ENCODE measurements around the gene MAPKBP1. TPM values are rescaled to one million over a fixed set of nuclear protein-coding genes. Genes with fewer than 3 reads are reported as not detected.
A peak's percentile ranks its signal among the peaks of the same experiment; 100 is the strongest.

The MAPKBP1 gene
- total and polyA plus RNA-seq, 2 of the 8 experiments (the other 6 are each of a cell fraction or from before 2014, with no cell fraction given) = 4.3 to 11.3 TPM

- peak; percentile 71 for TF ChIP-seq YY1 (IDR thresholded peaks at IDR 0.05; ENCODE audit: low read depth, low read length)
- peak; percentile 82 for TF ChIP-seq SAP30 (IDR thresholded peaks at IDR 0.05; ENCODE audit: insufficient read depth, insufficient replicate concordance, low read length)
- peak; percentile 90 for TF ChIP-seq RBBP5 (IDR thresholded peaks at IDR 0.05; ENCODE audit: borderline replicate concordance, low read depth, low read length)
- TF ChIP-seq ATF3 (IDR thresholded peaks at IDR 0.05; ENCODE audit: insufficient read depth, low read depth, low read length) = no peak
These were observed 53.9 kb downstream of the MAPKBP1 start, which contains the start of gene JMJD7 (continued) for GRCh38 chr15:41827880-41828806.

Measured in H1 (cell line).